Fibroblast of lung (primary cell): ENCODE measurements around the gene C11orf97. TPM values are rescaled to one million over a fixed set of nuclear protein-coding genes. Genes with fewer than 3 reads are reported as not detected.

Source experiments
- DNase-seq, 2 donors: peaks; one replicate each; pipeline versions ENCODE4 v3.0.0 to v3.0.0-alpha.2; 2010; ENCODE audit warnings: low read depth in 2 of 2
- H2AFZ ChIP-seq: 2 replicates; pipeline ENCODE4 v1.5.1; 2012; ENCODE audit warnings: low read length, control low read depth, inconsistent platforms
- H3K27ac ChIP-seq: 2 replicates; pipeline ENCODE4 v1.5.1; 2011; ENCODE audit warnings: low read length, control low read depth; ENCODE audit not compliant: insufficient read depth
- H3K27me3 ChIP-seq: 2 replicates; pipeline ENCODE4 v1.5.1; 2011; ENCODE audit warnings: mild to moderate bottlenecking, low read length; ENCODE audit not compliant: control insufficient read depth, insufficient read depth
- H3K36me3 ChIP-seq: 2 replicates; pipeline ENCODE4 v1.5.1; 2011; ENCODE audit warnings: low read length; ENCODE audit not compliant: control insufficient read depth, insufficient read depth
- H3K4me1 ChIP-seq: 2 replicates; pipeline ENCODE4 v1.5.1; 2011; ENCODE audit warnings: low read length; ENCODE audit not compliant: control insufficient read depth, insufficient read depth; ENCODE audit errors: extremely low read depth
- H3K4me2 ChIP-seq: 2 replicates; pipeline ENCODE4 v1.5.1; 2011; ENCODE audit warnings: low read length, control low read depth; ENCODE audit not compliant: insufficient read depth; ENCODE audit errors: extremely low read depth
- H3K4me3 ChIP-seq, 4 experiments: fragments of 200-600 bp in 1 of 4; sonication (generic) in 1 of 4; replicated peaks in 1 of 4; 2 replicates each; pipeline ENCODE4 v1.5.1; 2011 to 2016; ENCODE audit warnings: low read length in 4 of 4, low read depth in 3 of 4, mild to moderate bottlenecking in 3 of 4, control low read depth in 2 of 4, inconsistent platforms in 1 of 4, mixed read lengths in 1 of 4; ENCODE audit not compliant: insufficient read depth in 1 of 4; ENCODE audit errors: control extremely low read depth in 1 of 4
- H3K79me2 ChIP-seq: 2 replicates; pipeline ENCODE4 v1.5.1; 2012; ENCODE audit warnings: mild to moderate bottlenecking, low read length, inconsistent platforms; ENCODE audit not compliant: control insufficient read depth, insufficient read depth
- H3K9ac ChIP-seq: 2 replicates; pipeline ENCODE4 v1.5.1; 2011; ENCODE audit warnings: mild to moderate bottlenecking, low read length, control low read depth; ENCODE audit not compliant: insufficient read depth
- H3K9me3 ChIP-seq: 2 replicates; pipeline ENCODE4 v1.5.1; 2012; ENCODE audit warnings: low read depth, low read length; ENCODE audit not compliant: control insufficient read depth, insufficient read depth
- H4K20me1 ChIP-seq: 2 replicates; pipeline ENCODE4 v1.5.1; 2011; ENCODE audit warnings: low read length; ENCODE audit not compliant: control insufficient read depth, insufficient read depth; ENCODE audit errors: extremely low read depth
- EZH2 ChIP-seq: IDR thresholded peaks from 2 replicates; pipeline ENCODE4 v1.5.1; 2012; ENCODE audit warnings: low read length, control low read depth, mild to moderate bottlenecking; ENCODE audit errors: missing control alignments
- polyA plus RNA-seq, 2 donors: library from polyadenylated mRNA; depleted of rRNA in 1 of 2; stranded (reverse) in 1 of 2; unstranded in 1 of 2; fragments of >200 nt; gene quantifications; 2 replicates each; pipeline ENCODE4 v1.2.1, GENCODE V29; 2011 to 2012; ENCODE audit warnings: missing spikeins in 1 of 2
- total RNA-seq: library from RNA; depleted of rRNA; stranded (reverse); fragments of >200 nt; gene quantifications from 2 replicates; pipeline ENCODE4 v1.2.1, GENCODE V29; 2014
- TF ChIP-seq, protein P1 (sequence below), 2 donors: IDR thresholded peaks in 1 of 2; conservative IDR thresholded peaks in 1 of 2; 1 replicate in 1 of 2; 2 replicates in 1 of 2; pipeline ENCODE4 v1.5.1; 2011 to 2012; ENCODE audit warnings: low read length in 2 of 2, control low read depth in 1 of 2, inconsistent platforms in 1 of 2, low read depth in 1 of 2, mild to moderate bottlenecking in 1 of 2

The C11orf97 gene
- total and polyA plus RNA-seq, 2 donors (not counting 1 experiment from before 2014, with no cell fraction given), result not detected

DNA sequence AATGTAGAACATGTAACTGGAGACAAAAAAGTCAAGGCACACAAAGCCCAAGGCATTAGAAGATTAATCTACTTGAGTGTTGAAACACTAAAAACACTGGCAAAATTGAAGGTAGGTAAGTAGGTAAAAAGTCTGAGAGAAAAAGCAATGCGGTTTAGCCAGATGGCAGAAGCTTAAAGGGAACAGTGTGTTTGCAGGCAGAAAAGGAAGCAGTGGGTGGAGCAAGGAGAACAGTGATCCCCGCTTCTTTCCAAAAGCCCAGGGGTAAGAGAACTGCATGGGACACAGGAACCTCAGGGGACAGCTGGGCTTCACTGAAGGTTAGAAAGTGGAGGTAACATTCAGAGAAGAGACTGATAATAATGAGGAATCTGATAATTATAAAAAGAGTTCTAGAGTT lies 34.6 kb upstream of the C11orf97 start:
- H2AFZ ChIP-seq, result no peak overlapping the region
- TF ChIP-seq, protein P1, sequence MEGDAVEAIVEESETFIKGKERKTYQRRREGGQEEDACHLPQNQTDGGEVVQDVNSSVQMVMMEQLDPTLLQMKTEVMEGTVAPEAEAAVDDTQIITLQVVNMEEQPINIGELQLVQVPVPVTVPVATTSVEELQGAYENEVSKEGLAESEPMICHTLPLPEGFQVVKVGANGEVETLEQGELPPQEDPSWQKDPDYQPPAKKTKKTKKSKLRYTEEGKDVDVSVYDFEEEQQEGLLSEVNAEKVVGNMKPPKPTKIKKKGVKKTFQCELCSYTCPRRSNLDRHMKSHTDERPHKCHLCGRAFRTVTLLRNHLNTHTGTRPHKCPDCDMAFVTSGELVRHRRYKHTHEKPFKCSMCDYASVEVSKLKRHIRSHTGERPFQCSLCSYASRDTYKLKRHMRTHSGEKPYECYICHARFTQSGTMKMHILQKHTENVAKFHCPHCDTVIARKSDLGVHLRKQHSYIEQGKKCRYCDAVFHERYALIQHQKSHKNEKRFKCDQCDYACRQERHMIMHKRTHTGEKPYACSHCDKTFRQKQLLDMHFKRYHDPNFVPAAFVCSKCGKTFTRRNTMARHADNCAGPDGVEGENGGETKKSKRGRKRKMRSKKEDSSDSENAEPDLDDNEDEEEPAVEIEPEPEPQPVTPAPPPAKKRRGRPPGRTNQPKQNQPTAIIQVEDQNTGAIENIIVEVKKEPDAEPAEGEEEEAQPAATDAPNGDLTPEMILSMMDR (conservative IDR thresholded peaks at IDR 0.05 in 1 of 2, IDR thresholded peaks at IDR 0.05 in 1 of 2; ENCODE audit: low read depth in 1 of 2, low read length in 2 of 2), result no peak
- TF ChIP-seq EZH2, result no peak
- no peak for DNase-seq
- peaks cover 2% of the 10 kb centered on the region for H3K36me3 ChIP-seq
- H3K4me2 ChIP-seq, result no peak overlapping the region
- H3K27ac ChIP-seq, result no peak overlapping the region
- no peaks in the 10 kb centered on the region for H3K4me1 ChIP-seq
- H4K20me1 ChIP-seq, result no peaks in the 10 kb centered on the region
- H3K27me3 ChIP-seq, result no peaks in the 10 kb centered on the region
- no peaks in the 10 kb centered on the region for H3K9me3 ChIP-seq
- no peak overlapping the region for H3K9ac ChIP-seq
- no peaks in the 10 kb centered on the region for H3K79me2 ChIP-seq
- no peak overlapping the region for H3K4me3 ChIP-seq

DNA sequence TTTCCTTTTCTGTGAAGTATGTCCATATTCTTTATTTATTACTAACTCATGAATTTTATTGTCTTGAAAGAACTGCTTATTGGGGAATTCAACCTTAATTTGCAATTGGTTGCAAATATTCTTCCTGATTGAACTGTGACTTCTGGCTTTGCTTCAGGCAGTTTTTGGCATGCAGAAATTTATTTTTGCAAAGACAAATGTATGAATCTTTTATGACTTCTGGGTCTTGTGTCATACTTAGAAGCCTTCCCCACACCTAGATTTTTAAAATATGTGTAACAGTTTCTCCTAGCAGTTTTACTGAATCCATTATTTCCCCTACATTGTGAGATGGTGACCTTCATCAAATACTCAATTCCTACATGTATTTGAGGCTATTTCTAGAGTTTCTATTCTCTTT lies 30.9 kb upstream of the C11orf97 start:
- H4K20me1 ChIP-seq, result no peaks in the 10 kb centered on the region
- no peak for DNase-seq
- peaks cover 2% of the 10 kb centered on the region for H3K36me3 ChIP-seq

DNA sequence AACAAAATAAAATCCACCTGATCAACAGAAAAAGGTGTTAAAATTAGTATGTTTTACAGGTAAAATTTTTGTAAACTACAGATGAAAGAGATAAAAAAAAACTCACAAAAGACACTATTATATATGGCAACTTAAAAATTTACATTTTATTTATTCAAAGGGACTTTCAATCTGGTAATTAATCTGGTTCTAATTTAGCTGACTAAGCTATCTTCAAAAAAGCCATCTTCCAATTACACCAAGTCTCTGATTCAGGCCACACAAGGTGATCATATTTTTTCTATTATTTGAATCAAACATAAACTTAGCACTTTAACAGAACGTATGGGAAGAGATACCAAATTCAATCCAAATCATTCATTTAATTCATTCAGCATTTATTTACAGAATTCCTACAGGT lies 26.2 kb upstream of the C11orf97 start:
- Histone ChIP-seq H4K20me1 (no peaks in the 10 kb centered on the region), H2AFZ (no peak overlapping the region), H3K36me3 (no peaks in the 10 kb centered on the region), H3K4me2 (no peak overlapping the region), H3K4me1 (no peaks in the 10 kb centered on the region), H3K27ac (no peak overlapping the region), H3K79me2 (no peaks in the 10 kb centered on the region), H3K9ac (no peak overlapping the region), H3K27me3 (no peaks in the 10 kb centered on the region), H3K9me3 (no peaks in the 10 kb centered on the region), H3K4me3 (no peak overlapping the region)
- DNase-seq, result no peak
- no peak for TF ChIP-seq EZH2
- TF ChIP-seq, protein P1 (conservative IDR thresholded peaks at IDR 0.05 in 1 of 2, IDR thresholded peaks at IDR 0.05 in 1 of 2; ENCODE audit: low read depth in 1 of 2, low read length in 2 of 2), result no peak

More for the DNA sequence above, 30.9 kb upstream of the C11orf97 start:
- Histone ChIP-seq H3K27ac (no peak overlapping the region), H3K79me2 (no peaks in the 10 kb centered on the region), H3K9ac (no peak overlapping the region), H3K4me3 (no peak overlapping the region), H3K4me2 (no peak overlapping the region), H2AFZ (no peak overlapping the region), H3K9me3 (no peaks in the 10 kb centered on the region), H3K27me3 (no peaks in the 10 kb centered on the region), H3K4me1 (no peaks in the 10 kb centered on the region)
- TF ChIP-seq, protein P1 (conservative IDR thresholded peaks at IDR 0.05 in 1 of 2, IDR thresholded peaks at IDR 0.05 in 1 of 2; ENCODE audit: low read depth in 1 of 2, low read length in 2 of 2), result no peak
- no peak for TF ChIP-seq EZH2
